HG02885 (cell line): ENCODE data around the gene PEMT.

ENCODE experiments used
- ATAC-seq: cut with Tn5 transposase; IDR thresholded peaks from one replicate; pipeline ENCODE4 v1.9.1; 2021; ENCODE audit warnings: mild to moderate bottlenecking; ENCODE audit not compliant: unreplicated experiment, poor library complexity

The PEMT gene

GRCh38 chr17:17506181-17506741, 85.2 kb downstream of the PEMT start:
- no peak for ATAC-seq

GRCh38 chr17:17505610-17506171, 85.8 kb downstream of the PEMT start:
- no peak for ATAC-seq

GRCh38 chr17:17505151-17505550, 86.4 kb downstream of the PEMT start:
- no peak for ATAC-seq

GRCh38 chr17:17504341-17505140, 87.0 kb downstream of the PEMT start:
- no peak for ATAC-seq

GRCh38 chr17:17503566-17504130, 87.9 kb downstream of the PEMT start:
- ATAC-seq, result no peak

GRCh38 chr17:17502741-17503565, 88.6 kb downstream of the PEMT start:
- no peak for ATAC-seq

- no peak for ATAC-seq
These were observed 90.4 kb downstream of the PEMT start for GRCh38 chr17:17500999-17501605.

GRCh38 chr17:17499402-17500145, 91.9 kb downstream of the PEMT start:
- ATAC-seq, result no peak

- no peak for ATAC-seq
These were observed 92.8 kb downstream of the PEMT start for GRCh38 chr17:17498606-17499301.

- no peak for ATAC-seq
These were observed 93.5 kb downstream of the PEMT start for GRCh38 chr17:17497845-17498520.

- ATAC-seq, result no peak
These were observed 94.3 kb downstream of the PEMT start for GRCh38 chr17:17497065-17497844.

GRCh38 chr17:17496189-17497064, 95.1 kb downstream of the PEMT start, which contains the start of gene RASD1:
TSS of gene RASD1 (minus strand) at chr17:17496395. CDS start at chr17:17496181, 214 bp downstream.
- peak; percentile 77 for ATAC-seq

GRCh38 chr17:17495536-17496188, 95.8 kb downstream of the PEMT start:
- no peak for ATAC-seq

GRCh38 chr17:17494870-17495535, 96.5 kb downstream of the PEMT start:
- no peak for ATAC-seq

GRCh38 chr17:17494499-17494869, 97.0 kb downstream of the PEMT start:
- no peak for ATAC-seq
